ENCODE results near the gene PSMD3.
A peak's percentile ranks its signal among the peaks of the same experiment; 100 is the strongest.

- no peak for TF ChIP-seq CTCF (IDR thresholded peaks at IDR 0.05; ENCODE audit: low read depth, low read length, missing input control)
- TF ChIP-seq JUND (IDR thresholded peaks at IDR 0.05) = peak in 1 of 2 donors; percentile 52
- peak; percentile 54 for TF ChIP-seq REST (IDR thresholded peaks at IDR 0.05)
- TF ChIP-seq HNF4G (IDR thresholded peaks at IDR 0.05) = peak; percentile 35
- no peak for TF ChIP-seq ATF3 (IDR thresholded peaks at IDR 0.05)
- no peak for TF ChIP-seq FOXA1 (IDR thresholded peaks at IDR 0.05)
- no peak for TF ChIP-seq ZBTB33 (IDR thresholded peaks at IDR 0.05)
- peak; percentile 74 for TF ChIP-seq MAX (IDR thresholded peaks at IDR 0.05)
- peak in 1 of 2 donors; percentile 60 for TF ChIP-seq RAD21 (IDR thresholded peaks at IDR 0.05)
- peak; percentile 67 for TF ChIP-seq YY1 (IDR thresholded peaks at IDR 0.05)
- no peak for TF ChIP-seq GABPA (IDR thresholded peaks at IDR 0.05 in 1 of 2, conservative IDR thresholded peaks at IDR 0.05 in 1 of 2)
- TF ChIP-seq TAF1 (conservative IDR thresholded peaks at IDR 0.05) = no peak
Observed at GRCh38 chr17:39943702-39944392, 36.8 kb upstream of the PSMD3 start.
